Fibroblast of skin of left biceps (primary cell): Measurements from ENCODE around the gene VPS54.
"Not testable (repeated sequence)": the region's sequence is repeated elsewhere in the genome, so short reads cannot be mapped to it uniquely, and the experiment has no call there.

Experiments used
- DNase-seq, 2 experiments: peaks; one replicate each; pipeline ENCODE4 v3.0.0-alpha.2; 2013; ENCODE audit warnings: low read depth in 2 of 2

VPS54 gene

GRCh38 chr2:63993871-63994270, 25.4 kb downstream of the VPS54 start:
- DNase-seq = no peak

DNA sequence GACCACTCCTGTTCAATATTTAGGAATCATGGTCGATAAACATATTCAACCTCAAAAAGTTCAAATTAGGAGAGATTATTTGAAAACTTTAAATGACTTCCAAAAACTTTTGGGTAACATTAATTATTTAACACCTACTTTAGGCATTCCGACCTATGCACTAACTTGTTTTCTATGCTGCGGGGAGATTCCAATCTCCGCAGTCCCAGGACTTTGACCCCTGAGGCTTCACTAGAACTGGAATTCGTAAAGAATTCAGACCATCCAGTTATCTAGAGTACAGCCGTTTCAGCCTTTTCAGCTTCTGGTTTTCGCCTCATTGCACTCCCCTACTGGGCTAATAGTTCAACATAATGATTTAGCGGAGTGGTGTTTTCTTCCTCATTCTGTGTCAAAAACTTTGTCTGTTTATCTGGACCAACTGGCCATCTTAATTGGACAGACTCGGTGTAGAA, 26.1 kb downstream of the VPS54 start:
- not testable (repeated sequence) for DNase-seq

- no peak for DNase-seq
Measured at GRCh38 chr2:63992061-63992685, 27.1 kb downstream of the VPS54 start.

DNA sequence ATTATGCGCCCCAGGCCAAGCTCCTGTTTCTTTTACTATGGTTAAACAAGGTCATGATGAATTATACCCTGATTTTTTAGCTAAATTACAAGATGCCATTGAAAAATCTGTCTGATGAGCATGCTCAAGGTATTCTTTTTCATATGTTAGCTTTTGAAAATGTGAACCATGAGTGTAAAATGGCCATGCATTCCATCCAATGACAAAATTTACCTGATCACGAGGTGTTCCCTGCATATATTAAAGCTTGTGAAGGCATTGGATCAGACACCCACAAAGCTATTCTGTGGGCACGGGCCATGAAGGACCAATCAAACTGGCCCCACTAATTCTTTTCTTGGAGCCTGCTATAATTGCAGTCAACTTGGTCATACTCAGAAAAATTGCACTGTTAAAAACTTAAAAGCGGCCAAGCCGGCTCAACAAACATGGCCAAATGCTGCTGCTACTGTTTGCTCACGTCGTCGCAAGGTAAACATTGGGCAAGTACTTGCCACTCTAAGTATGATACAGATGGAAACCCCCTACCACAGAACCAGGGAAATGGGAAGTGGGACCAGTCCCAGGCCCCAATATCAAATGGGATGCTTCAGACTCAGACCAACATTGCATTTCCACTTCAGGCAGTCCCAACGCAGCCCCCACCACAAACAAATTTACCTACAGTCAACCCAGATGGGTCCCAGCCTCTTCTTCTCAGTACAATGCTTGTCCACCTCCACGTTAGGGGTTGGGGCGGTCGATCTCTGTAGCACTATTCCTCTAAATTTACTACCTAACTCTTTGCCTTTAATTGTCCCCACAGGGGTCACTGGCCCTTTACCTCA, 27.8 kb downstream of the VPS54 start:
- DNase-seq = not testable (repeated sequence)

- no peak for DNase-seq
Measured at GRCh38 chr2:63990072-63990471, 29.2 kb downstream of the VPS54 start.

GRCh38 chr2:63988842-63989436, 30.3 kb downstream of the VPS54 start:
- not testable (repeated sequence) for DNase-seq

GRCh38 chr2:63984606-63985359, 34.4 kb downstream of the VPS54 start:
- DNase-seq = no peak

DNA sequence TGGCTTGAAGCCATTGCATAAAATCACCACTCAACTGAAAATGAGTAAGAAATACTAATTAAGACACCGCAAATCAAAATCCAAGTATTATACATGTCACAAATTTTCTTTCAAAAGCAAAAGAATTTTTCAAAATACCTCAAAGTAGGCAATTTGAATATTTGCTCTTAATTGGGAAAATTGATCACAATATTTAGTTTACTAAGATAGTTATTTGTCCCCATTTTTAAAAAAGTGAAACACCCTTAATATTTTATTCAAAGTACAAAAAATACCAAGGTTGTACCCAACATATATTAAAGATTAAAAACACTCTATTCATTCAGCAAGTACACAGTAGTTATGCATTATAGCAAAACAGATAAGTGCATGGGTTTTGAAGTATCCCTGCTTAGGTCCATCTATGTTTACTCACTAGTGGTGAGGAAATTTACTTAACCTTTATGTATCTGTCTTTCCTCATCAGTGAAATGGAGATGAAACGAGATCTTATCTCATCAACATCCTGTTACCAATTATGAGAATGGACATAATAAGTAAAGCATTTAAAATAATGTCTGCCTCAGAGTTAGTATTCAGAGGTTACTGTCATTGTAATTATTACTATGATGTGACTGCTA, 35.1 kb downstream of the VPS54 start:
- no peak for DNase-seq

DNA sequence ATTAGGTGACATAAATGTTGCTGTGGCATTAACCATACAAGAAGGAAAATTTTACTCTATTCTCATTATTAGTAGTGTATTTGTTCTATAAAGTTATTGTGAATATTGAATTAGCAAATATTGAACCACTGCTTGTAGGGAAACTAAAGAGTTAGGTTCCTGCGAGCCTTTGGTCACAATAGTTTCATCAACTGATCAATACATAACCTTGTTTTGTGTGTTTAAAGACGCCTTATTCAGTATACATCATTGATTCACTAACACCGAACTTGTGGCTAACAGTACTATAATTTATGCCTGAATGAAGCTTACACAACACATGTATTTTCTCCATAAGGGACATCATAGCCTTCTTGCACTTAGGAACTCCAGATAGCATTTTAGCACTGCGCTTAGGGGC, 36.9 kb downstream of the VPS54 start:
- DNase-seq = no peak

DNA sequence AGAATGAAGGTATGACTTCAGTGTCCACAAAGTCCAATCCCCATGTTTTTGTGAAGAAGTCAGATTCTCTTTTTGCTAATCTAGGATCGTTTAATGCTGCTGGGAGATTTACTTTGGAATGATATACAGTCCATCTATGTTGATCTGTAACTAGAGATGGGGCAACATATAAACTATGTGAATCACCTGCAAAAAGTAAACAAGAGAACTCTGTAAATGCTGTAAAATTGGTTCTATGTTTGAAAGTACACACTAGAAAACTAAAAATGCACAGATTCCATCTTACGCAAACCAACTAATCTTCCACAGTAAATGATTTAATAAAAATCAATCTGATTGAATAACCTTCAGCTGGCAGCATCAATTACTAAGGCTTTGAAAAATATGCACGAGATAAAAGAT, 37.5 kb downstream of the VPS54 start:
- no peak for DNase-seq

GRCh38 chr2:63980794-63981193, 38.4 kb downstream of the VPS54 start:
- DNase-seq = no peak

- no peak for DNase-seq
Measured at GRCh38 chr2:63977904-63978303, 41.3 kb downstream of the VPS54 start.

DNA sequence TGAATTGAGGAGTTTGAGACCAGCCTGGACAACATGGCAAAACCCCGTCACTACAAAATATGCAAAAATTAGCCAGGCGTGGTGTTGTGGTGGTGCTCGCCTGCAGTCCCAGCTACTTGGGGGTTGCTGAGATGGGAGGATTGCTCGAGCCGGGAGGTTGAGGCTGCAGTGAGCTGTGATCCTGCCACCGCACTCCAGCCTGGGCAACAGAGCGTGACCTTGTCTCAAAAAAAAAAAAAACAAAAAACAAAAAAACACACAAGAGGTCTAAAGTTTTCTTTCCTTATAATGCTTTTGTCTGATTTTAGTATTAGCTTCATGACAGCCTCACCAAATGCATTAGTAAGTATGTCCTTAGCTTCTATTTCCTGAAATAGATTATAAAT, 43.1 kb downstream of the VPS54 start:
- DNase-seq = no peak

DNA sequence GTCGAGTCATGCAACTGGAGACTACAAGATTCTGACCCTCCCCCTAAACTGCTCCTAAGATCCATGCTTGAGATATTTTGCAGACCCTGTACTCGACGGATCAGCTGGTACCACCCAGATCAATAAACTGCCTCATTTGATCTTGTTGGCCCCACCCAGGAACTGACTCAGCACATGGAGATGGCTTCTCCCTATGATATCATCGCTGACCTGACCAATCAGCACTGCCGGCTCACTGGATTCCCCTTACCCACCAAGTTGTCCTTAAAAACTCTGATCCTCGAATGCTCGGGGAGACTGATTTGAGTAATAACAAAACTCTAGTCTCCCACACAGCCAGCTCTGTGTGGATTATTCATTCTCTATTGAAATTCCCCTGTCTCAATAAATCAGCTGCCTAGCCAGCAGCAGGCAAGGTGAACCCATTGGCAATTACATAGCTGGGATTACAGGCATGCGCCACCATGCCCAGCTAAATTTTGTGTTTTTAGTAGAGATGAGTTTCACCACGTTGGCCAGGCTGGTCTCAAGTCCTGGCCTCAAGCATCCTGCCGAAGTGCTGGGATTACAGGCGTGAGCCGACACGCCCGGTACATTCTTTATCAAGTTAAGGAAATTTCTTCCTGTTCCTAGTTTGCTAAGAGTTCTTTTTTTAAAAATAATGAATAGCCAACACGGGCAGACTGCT, 43.6 kb downstream of the VPS54 start:
- no peak for DNase-seq

- DNase-seq = not testable (repeated sequence)
Measured at GRCh38 chr2:63975036-63975435, 44.2 kb downstream of the VPS54 start.

- no peak for DNase-seq
Measured at GRCh38 chr2:63962186-63962585, 57.0 kb downstream of the VPS54 start.

DNA sequence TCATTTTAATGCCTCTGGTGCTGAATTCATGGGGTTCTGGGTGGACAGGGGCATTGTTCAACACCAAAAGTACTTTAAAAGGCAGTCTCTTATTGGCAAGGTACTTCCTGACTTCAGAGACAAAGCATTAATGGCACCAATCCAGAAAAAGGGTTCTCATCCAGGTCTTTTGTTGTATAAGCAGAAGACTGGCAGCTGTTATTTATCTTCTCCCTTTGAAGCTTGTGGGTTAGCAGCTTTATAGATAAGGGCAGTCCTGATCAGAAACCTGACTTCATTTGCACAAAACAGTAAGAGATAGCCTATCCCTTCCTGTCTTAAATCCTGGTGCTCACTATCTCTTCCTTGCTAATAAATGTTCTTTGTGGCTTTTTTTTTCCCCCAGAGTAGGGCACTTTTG, 68.8 kb downstream of the VPS54 start:
- no peak for DNase-seq

- DNase-seq = no peak
Measured at GRCh38 chr2:63942788-63943187, 76.4 kb downstream of the VPS54 start.

- DNase-seq = not testable (repeated sequence)
Measured at GRCh38 chr2:63932104-63932503, 87.1 kb downstream of the VPS54 start.

- DNase-seq = no peak
Measured at GRCh38 chr2:63926815-63927214, 92.4 kb downstream of the VPS54 start.

GRCh38 chr2:63914311-63914710, 104.9 kb downstream of the VPS54 start:
- DNase-seq = no peak
